Measurements from ENCODE around the gene SPTSSA. TPM values are rescaled to one million over a fixed set of nuclear protein-coding genes. Genes with fewer than 3 reads are reported as not detected.

The SPTSSA gene
- total and polyA plus RNA-seq, 2 experiments from 2014 or later, result 27.5 to 36.4 TPM

- TF ChIP-seq ZNF462 (CRISPR knock-in tag; IDR thresholded peaks at IDR 0.05) (no peak), ZNF331 (CRISPR knock-in tag; IDR thresholded peaks at IDR 0.05; ENCODE audit: low read depth) (no peak), POLR2AphosphoS5 (IDR thresholded peaks at IDR 0.05; ENCODE audit: low read depth) (no peak), NANOG (IDR thresholded peaks at IDR 0.05; ENCODE audit: borderline replicate concordance) (no peak), CREB1 (CRISPR knock-in tag; IDR thresholded peaks at IDR 0.05; ENCODE audit: low read depth) (no peak)
- TF ChIP-seq, protein P1, sequence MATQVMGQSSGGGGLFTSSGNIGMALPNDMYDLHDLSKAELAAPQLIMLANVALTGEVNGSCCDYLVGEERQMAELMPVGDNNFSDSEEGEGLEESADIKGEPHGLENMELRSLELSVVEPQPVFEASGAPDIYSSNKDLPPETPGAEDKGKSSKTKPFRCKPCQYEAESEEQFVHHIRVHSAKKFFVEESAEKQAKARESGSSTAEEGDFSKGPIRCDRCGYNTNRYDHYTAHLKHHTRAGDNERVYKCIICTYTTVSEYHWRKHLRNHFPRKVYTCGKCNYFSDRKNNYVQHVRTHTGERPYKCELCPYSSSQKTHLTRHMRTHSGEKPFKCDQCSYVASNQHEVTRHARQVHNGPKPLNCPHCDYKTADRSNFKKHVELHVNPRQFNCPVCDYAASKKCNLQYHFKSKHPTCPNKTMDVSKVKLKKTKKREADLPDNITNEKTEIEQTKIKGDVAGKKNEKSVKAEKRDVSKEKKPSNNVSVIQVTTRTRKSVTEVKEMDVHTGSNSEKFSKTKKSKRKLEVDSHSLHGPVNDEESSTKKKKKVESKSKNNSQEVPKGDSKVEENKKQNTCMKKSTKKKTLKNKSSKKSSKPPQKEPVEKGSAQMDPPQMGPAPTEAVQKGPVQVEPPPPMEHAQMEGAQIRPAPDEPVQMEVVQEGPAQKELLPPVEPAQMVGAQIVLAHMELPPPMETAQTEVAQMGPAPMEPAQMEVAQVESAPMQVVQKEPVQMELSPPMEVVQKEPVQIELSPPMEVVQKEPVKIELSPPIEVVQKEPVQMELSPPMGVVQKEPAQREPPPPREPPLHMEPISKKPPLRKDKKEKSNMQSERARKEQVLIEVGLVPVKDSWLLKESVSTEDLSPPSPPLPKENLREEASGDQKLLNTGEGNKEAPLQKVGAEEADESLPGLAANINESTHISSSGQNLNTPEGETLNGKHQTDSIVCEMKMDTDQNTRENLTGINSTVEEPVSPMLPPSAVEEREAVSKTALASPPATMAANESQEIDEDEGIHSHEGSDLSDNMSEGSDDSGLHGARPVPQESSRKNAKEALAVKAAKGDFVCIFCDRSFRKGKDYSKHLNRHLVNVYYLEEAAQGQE (IDR thresholded peaks at IDR 0.05; ENCODE audit: unreplicated experiment), result no peak
Measured at GRCh38 chr14:34420547-34421150, 41.4 kb downstream of the SPTSSA start (continued).

Measured in GM23338 (cell line).